ENCODE data around the gene TRDMT1. TPM values are rescaled to one million over a fixed set of nuclear protein-coding genes. Genes with fewer than 3 reads are reported as not detected.

Gene TRDMT1
- total and polyA plus RNA-seq, 2 experiments from 2014 or later, result 3.9 to 10.1 TPM

GRCh38 chr10:17109046-17109445, 92.4 kb downstream of the TRDMT1 start:
- Histone ChIP-seq H3K36me3 (no peaks in the 10 kb centered on the region), H3K9me3 (ENCODE audit: low read depth) (no peaks in the 10 kb centered on the region), H3K4me3 (no peak overlapping the region), H3K4me1 (ENCODE audit: low read depth) (no peaks in the 10 kb centered on the region), H3K27ac (no peak overlapping the region), H3K27me3 (no peaks in the 10 kb centered on the region)
- DNase-seq (ENCODE audit: low read depth in 1 of 2, low spot score in 1 of 2), result no peak
- TF ChIP-seq CTCF (IDR thresholded peaks at IDR 0.05; ENCODE audit: low read depth, low read length), result no peak

DNA sequence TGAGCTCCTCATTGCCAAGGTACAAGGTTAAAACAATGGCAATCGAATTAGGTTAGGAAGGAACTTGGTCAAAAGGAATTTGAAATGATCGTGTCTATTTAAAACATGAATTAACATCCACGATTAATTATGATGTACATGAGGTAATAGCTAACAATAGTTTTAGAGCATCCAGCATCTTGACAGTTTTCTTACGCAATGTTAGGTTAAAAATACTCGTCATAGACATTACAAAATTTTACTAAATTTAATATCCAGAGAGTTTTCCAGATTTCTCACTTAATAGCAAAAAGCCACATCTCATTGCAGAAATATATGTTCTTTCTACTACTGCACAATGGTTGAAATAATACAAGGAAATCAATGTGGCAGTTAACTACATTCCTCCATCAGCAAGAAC, 94.5 kb downstream of the TRDMT1 start:
- H3K9me3 ChIP-seq (ENCODE audit: low read depth), result no peaks in the 10 kb centered on the region
- TF ChIP-seq CTCF (IDR thresholded peaks at IDR 0.05; ENCODE audit: low read depth, low read length), result no peak
- H3K4me3 ChIP-seq, result no peak overlapping the region
- H3K36me3 ChIP-seq, result no peaks in the 10 kb centered on the region
- no peaks in the 10 kb centered on the region for H3K27me3 ChIP-seq
- no peaks in the 10 kb centered on the region for H3K4me1 ChIP-seq (ENCODE audit: low read depth)
- DNase-seq (ENCODE audit: low read depth in 1 of 2, low spot score in 1 of 2), result no peak
- H3K27ac ChIP-seq, result no peak overlapping the region

DNA sequence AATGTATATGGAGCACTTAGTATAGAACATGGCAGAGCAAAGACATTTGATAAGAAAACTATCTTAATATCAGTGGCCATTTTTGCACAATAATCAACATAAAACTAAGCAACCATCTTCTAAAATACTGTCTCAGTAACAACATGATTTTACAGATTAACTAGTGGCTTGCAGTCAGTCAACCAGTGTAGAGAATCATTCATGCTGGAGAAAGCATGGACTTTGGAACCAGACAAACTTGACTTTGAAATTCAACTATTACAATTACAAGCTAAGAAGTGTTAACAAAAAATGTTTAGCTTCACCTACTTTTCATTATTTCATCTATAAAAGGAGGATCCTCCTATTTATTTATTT, 99.6 kb downstream of the TRDMT1 start:
- DNase-seq (ENCODE audit: low read depth in 1 of 2, low spot score in 1 of 2), result no peak
- H3K4me1 ChIP-seq (ENCODE audit: low read depth), result no peaks in the 10 kb centered on the region
- H3K36me3 ChIP-seq, result no peaks in the 10 kb centered on the region
- no peak overlapping the region for H3K27ac ChIP-seq
- no peaks in the 10 kb centered on the region for H3K27me3 ChIP-seq
- H3K4me3 ChIP-seq, result no peak overlapping the region
- no peaks in the 10 kb centered on the region for H3K9me3 ChIP-seq (ENCODE audit: low read depth)
- no peak for TF ChIP-seq CTCF (IDR thresholded peaks at IDR 0.05; ENCODE audit: low read depth, low read length)

GRCh38 chr10:17101257-17101909, 100.1 kb downstream of the TRDMT1 start:
- DNase-seq (ENCODE audit: low read depth in 1 of 2, low spot score in 1 of 2), result no peak
- no peaks in the 10 kb centered on the region for H3K9me3 ChIP-seq (ENCODE audit: low read depth)
- H3K27me3 ChIP-seq, result no peaks in the 10 kb centered on the region
- H3K4me1 ChIP-seq (ENCODE audit: low read depth), result no peaks in the 10 kb centered on the region
- no peak overlapping the region for H3K27ac ChIP-seq
- no peaks in the 10 kb centered on the region for H3K36me3 ChIP-seq
- no peak for TF ChIP-seq CTCF (IDR thresholded peaks at IDR 0.05; ENCODE audit: low read depth, low read length)
- no peak overlapping the region for H3K4me3 ChIP-seq

- no peaks in the 10 kb centered on the region for H3K4me1 ChIP-seq (ENCODE audit: low read depth)
- H3K27ac ChIP-seq, result no peak overlapping the region
- H3K36me3 ChIP-seq, result no peaks in the 10 kb centered on the region
- no peak overlapping the region for H3K4me3 ChIP-seq
- no peaks in the 10 kb centered on the region for H3K9me3 ChIP-seq (ENCODE audit: low read depth)
- DNase-seq (ENCODE audit: low read depth in 1 of 2, low spot score in 1 of 2), result no peak
- H3K27me3 ChIP-seq, result no peaks in the 10 kb centered on the region
- TF ChIP-seq CTCF (IDR thresholded peaks at IDR 0.05; ENCODE audit: low read depth, low read length), result no peak
These were observed 100.9 kb downstream of the TRDMT1 start for GRCh38 chr10:17100586-17100985.
